ENCODE results near the gene RB1. TPM values are rescaled to one million over a fixed set of nuclear protein-coding genes. Genes with fewer than 3 reads are reported as not detected.

RB1 gene
- total and polyA plus RNA-seq, 2 donors (not counting 3 experiments of a cell fraction or from before 2014, with no cell fraction given) = 8.0 to 41.2 TPM

DNA sequence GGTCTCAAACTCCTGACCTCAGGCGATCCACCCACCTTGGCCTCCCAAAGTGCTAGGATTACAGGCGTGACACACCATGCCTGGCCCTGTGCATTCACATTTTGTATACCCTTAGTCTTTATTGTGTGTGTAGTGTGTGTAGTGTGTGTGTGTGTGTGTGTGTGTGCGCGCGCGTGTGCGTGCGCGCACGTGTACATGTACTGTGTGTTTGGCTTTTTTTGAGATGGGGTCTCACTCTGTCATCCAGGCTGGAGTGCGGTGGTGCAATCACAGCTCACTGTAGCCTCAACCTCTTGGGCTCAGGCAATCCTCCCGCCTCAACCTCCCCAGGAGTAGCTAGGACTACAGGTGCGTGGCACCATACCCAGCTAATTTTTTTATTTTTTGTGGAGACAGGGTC, 48.5 kb upstream of the RB1 start:
- BruUV-seq (replicated peaks) = no TSS peak
- Histone ChIP-seq H3K4me1 (ENCODE audit: control insufficient read depth, extremely low read depth, insufficient read depth, low read length) (no peaks in the 10 kb centered on the region), H3K9me3 (replicated peaks; ENCODE audit: control insufficient read depth, insufficient read depth, low read length) (no peaks in the 10 kb centered on the region), H3K36me3 (ENCODE audit: control insufficient read depth in 2 of 2, extremely low read depth in 1 of 2, insufficient read depth in 2 of 2, low read length in 2 of 2) (peaks cover 10 to 14% of the 10 kb centered on the region in 2 experiments), H4K20me1 (replicated peaks; ENCODE audit: control insufficient read depth, extremely low read depth, insufficient read depth, low read length) (no peaks in the 10 kb centered on the region), H3K27ac (ENCODE audit: insufficient read depth, low read depth, low read length) (no peak overlapping the region), H3K9me1 (replicated peaks; ENCODE audit: control insufficient read depth, extremely low read depth, insufficient read depth, low read length) (no peaks in the 10 kb centered on the region), H3K79me2 (ENCODE audit: control insufficient read depth, insufficient read depth, low read length) (peaks cover 7% of the 10 kb centered on the region), H3K4me2 (ENCODE audit: insufficient read depth, low read length) (no peak overlapping the region), H3K4me3 (replicated peaks in 1 of 3; ENCODE audit: insufficient read depth in 1 of 3, low read depth in 1 of 3, low read length in 3 of 3) (no peak overlapping the region), H3K27me3 (ENCODE audit: control insufficient read depth in 2 of 2, insufficient read depth in 2 of 2, low read length in 2 of 2) (no peaks in the 10 kb centered on the region), H3K9ac (replicated peaks; ENCODE audit: extremely low read depth, insufficient read depth, low read length) (no peak overlapping the region), H2AFZ (ENCODE audit: low read depth, low read length) (no peak overlapping the region)
- FAIRE-seq = no peak
- TF ChIP-seq POLR2A (IDR thresholded peaks at IDR 0.05; ENCODE audit: low read depth, low read length) (no peak), MYC (IDR thresholded peaks at IDR 0.05; ENCODE audit: low read depth, low read length) (no peak), MAX (IDR thresholded peaks at IDR 0.05; ENCODE audit: insufficient read depth, insufficient read length) (no peak), FOS (IDR thresholded peaks at IDR 0.05; ENCODE audit: borderline replicate concordance, insufficient read depth, low read length) (no peak), POLR2AphosphoS5 (IDR thresholded peaks at IDR 0.05; ENCODE audit: insufficient read depth, low read depth, low read length) (no peak), JUN (IDR thresholded peaks at IDR 0.05; ENCODE audit: borderline replicate concordance, insufficient read depth, insufficient read length, low read depth) (no peak), EZH2 (IDR thresholded peaks at IDR 0.05; ENCODE audit: borderline replicate concordance, low read depth, low read length, severe bottlenecking) (no peak), GATA2 (IDR thresholded peaks at IDR 0.05; ENCODE audit: insufficient read depth, insufficient read length, low read depth, low read length) (no peak)
- TF ChIP-seq, protein P1, sequence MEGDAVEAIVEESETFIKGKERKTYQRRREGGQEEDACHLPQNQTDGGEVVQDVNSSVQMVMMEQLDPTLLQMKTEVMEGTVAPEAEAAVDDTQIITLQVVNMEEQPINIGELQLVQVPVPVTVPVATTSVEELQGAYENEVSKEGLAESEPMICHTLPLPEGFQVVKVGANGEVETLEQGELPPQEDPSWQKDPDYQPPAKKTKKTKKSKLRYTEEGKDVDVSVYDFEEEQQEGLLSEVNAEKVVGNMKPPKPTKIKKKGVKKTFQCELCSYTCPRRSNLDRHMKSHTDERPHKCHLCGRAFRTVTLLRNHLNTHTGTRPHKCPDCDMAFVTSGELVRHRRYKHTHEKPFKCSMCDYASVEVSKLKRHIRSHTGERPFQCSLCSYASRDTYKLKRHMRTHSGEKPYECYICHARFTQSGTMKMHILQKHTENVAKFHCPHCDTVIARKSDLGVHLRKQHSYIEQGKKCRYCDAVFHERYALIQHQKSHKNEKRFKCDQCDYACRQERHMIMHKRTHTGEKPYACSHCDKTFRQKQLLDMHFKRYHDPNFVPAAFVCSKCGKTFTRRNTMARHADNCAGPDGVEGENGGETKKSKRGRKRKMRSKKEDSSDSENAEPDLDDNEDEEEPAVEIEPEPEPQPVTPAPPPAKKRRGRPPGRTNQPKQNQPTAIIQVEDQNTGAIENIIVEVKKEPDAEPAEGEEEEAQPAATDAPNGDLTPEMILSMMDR (IDR thresholded peaks at IDR 0.05; ENCODE audit: extremely low read depth in 1 of 2, insufficient read depth in 1 of 2, low read depth in 1 of 2, low read length in 2 of 2) = no peak
- DNase-seq (ENCODE audit: low read depth, low spot score) = no peak
- POLR2A ChIA-PET = no interaction called here
- CTCF ChIA-PET = interaction anchor here (1.0 kb wide), 1 partner anchor 325 kb away, joined by 3 read pairs; no protein-coding TSS in a partner anchor
- dilution Hi-C loops (cut with MboI; ENCODE audit: extremely low pct_ligation_motif_present, low sequenced_read_pairs) (no loop called here), intact Hi-C loops (cut with micrococcal nuclease) (no loop called here)

Measured in endothelial cell of umbilical vein (primary cell).